Cardiac atrium fibroblast (primary cell): ENCODE data around the gene TCAP. TPM values are rescaled to one million over a fixed set of nuclear protein-coding genes. Genes with fewer than 3 reads are reported as not detected.

ENCODE experiments used
- total RNA-seq: library from RNA; depleted of rRNA; stranded (reverse); fragments of >200 nt; gene quantifications from 2 replicates; pipeline ENCODE4 v1.2.3, GENCODE V29; 2015

TCAP gene
- total RNA-seq = not detected in 2 replicates

GRCh38 chr17:39664581-39665561 lies at the start of gene TCAP:
Gene TCAP (plus strand): TSS chr17:39665349. CDS start chr17:39665360, 11 bp downstream.

GRCh38 chr17:39626171-39627046 lies 38.7 kb upstream of the TCAP start, which contains the start of gene PPP1R1B:
Gene PPP1R1B (plus strand): TSS chr17:39626952. CDS start chr17:39627393, 441 bp downstream.

GRCh38 chr17:39636927-39637736 lies 28.0 kb upstream of the TCAP start, which contains the start of gene STARD3:
Gene STARD3 (plus strand): TSS chr17:39637144. CDS start chr17:39653532, 16,388 bp downstream.

GRCh38 chr17:39667945-39668924 lies 3.1 kb downstream of the TCAP start, which contains the start of gene PNMT:
Gene PNMT (plus strand): TSS chr17:39668453. CDS start chr17:39668476, 23 bp downstream.

GRCh38 chr17:39687546-39688474 lies 22.7 kb downstream of the TCAP start, which contains the start of gene PGAP3:
Gene PGAP3 (minus strand): TSS chr17:39688057. CDS start chr17:39688014, 43 bp downstream.

GRCh38 chr17:39699818-39700147 lies 34.6 kb downstream of the TCAP start, which contains the start of gene ERBB2:
Gene ERBB2 (plus strand): TSS chr17:39700064. CDS start chr17:39700239, 175 bp downstream.

Other genes with a start within 250 kb of the TCAP start
- gene MED1, start 214.1 kb upstream of the TCAP start, total RNA-seq = 11.0 and 14.3 TPM in 2 replicates
- 13.0 and 21.1 TPM in 2 replicates for gene CDK12, start 203.9 kb upstream of the TCAP start, total RNA-seq
- gene NEUROD2, start 57.4 kb upstream of the TCAP start, total RNA-seq = not detected in 2 replicates
- gene PPP1R1B, start 38.4 kb upstream of the TCAP start, total RNA-seq = 3.4 and 3.9 TPM in 2 replicates
- gene STARD3, start 28.2 kb upstream of the TCAP start, total RNA-seq = 26.5 and 34.8 TPM in 2 replicates
- gene PNMT, start 3.1 kb downstream of the TCAP start, total RNA-seq = 0.65 TPM in 1 of 2 replicates, not detected in the other
- 7.0 and 14.1 TPM in 2 replicates for gene PGAP3, start 22.7 kb downstream of the TCAP start, total RNA-seq
- gene ERBB2, start 34.7 kb downstream of the TCAP start, total RNA-seq = 38.3 and 48.1 TPM in 2 replicates
- gene MIEN1, start 65.2 kb downstream of the TCAP start, total RNA-seq = 42.8 and 51.5 TPM in 2 replicates
- gene GRB7, start 72.6 kb downstream of the TCAP start, total RNA-seq = 0.54 and 0.81 TPM in 2 replicates
- gene IKZF3, start 199.0 kb downstream of the TCAP start, total RNA-seq = not detected in 2 replicates
- not detected in 2 replicates for gene ZPBP2, start 202.9 kb downstream of the TCAP start, total RNA-seq